Measurements from ENCODE around the gene MISFA.
A peak's percentile ranks its signal among the peaks of the same experiment; 100 is the strongest.
"Not testable (repeated sequence)": the region's sequence is repeated elsewhere in the genome, so short reads cannot be mapped to it uniquely, and the experiment has no call there.

The MISFA gene

GRCh38 chr11:18618342-18619025, 18.9 kb downstream of the MISFA start:
- DNase-seq, result no peak

- no peak for DNase-seq
Measured at GRCh38 chr11:18623707-18624106, 24.1 kb downstream of the MISFA start.

GRCh38 chr11:18624161-18624560, 24.6 kb downstream of the MISFA start:
- DNase-seq, result no peak

GRCh38 chr11:18632841-18633240, 33.3 kb downstream of the MISFA start:
- no peak for DNase-seq

- peak in 1 of 2 donors; percentile 31 for DNase-seq
Measured at GRCh38 chr11:18633256-18634139, 33.9 kb downstream of the MISFA start.

GRCh38 chr11:18634140-18635032, 34.8 kb downstream of the MISFA start, which contains the start of gene SPTY2D1:
Gene SPTY2D1 (minus strand): TSS chr11:18634342. CDS start chr11:18634257, 85 bp downstream.
- peak; percentile 98 to 99 for DNase-seq

- DNase-seq, result no peak
Measured at GRCh38 chr11:18641677-18642076, 42.1 kb downstream of the MISFA start.

GRCh38 chr11:18643034-18643433, 43.4 kb downstream of the MISFA start:
- DNase-seq, result not testable (repeated sequence)

- no peak for DNase-seq
Measured at GRCh38 chr11:18650353-18650752, 50.8 kb downstream of the MISFA start.

GRCh38 chr11:18650859-18651557, 51.4 kb downstream of the MISFA start:
- DNase-seq, result peak; percentile 28 to 70
